Spleen (tissue), 7 donors: ENCODE results near the gene DCXR.

Experiments used
- POLR2A ChIP-seq, 3 donors: fragments of 450-650 bp; IDR thresholded peaks; one replicate each; pipeline ENCODE4 v1.5.1; 2017; ENCODE audit warnings: antibody characterized with exemption in 3 of 3, mild to moderate bottlenecking in 1 of 3
- POLR2AphosphoS5 ChIP-seq, 3 donors: sonication (generic); formaldehyde crosslinking; IDR thresholded peaks; one replicate each; pipeline ENCODE4 v1.5.1; 2017; ENCODE audit warnings: antibody characterized with exemption in 3 of 3
- TF ChIP-seq, protein P1 (sequence below), 11 experiments: fragments of 200-600 bp in 7 of 11; fragments of 450-650 bp in 4 of 11; sonication (generic) in 4 of 11; IDR thresholded peaks in 8 of 11; conservative IDR thresholded peaks in 3 of 11; 1 replicate in 7 of 11; 2 replicates in 4 of 11; pipeline versions ENCODE4 v1.4.0 to v1.8.0; 2016 to 2021; ENCODE audit warnings: antibody characterized with exemption in 11 of 11, inconsistent platforms in 4 of 11, mild to moderate bottlenecking in 1 of 11
- donor health status: DM: no; HTN: no; CAD: no; lungs with moderate emphysema.
- donor health status: DM: no; HTN: no; CAD: no.
- donor health status: DM: no; HTN: no; CAD: no.

- TF ChIP-seq POLR2A (IDR thresholded peaks at IDR 0.05) (no peak), POLR2AphosphoS5 (IDR thresholded peaks at IDR 0.05) (no peak)
- TF ChIP-seq, protein P1, sequence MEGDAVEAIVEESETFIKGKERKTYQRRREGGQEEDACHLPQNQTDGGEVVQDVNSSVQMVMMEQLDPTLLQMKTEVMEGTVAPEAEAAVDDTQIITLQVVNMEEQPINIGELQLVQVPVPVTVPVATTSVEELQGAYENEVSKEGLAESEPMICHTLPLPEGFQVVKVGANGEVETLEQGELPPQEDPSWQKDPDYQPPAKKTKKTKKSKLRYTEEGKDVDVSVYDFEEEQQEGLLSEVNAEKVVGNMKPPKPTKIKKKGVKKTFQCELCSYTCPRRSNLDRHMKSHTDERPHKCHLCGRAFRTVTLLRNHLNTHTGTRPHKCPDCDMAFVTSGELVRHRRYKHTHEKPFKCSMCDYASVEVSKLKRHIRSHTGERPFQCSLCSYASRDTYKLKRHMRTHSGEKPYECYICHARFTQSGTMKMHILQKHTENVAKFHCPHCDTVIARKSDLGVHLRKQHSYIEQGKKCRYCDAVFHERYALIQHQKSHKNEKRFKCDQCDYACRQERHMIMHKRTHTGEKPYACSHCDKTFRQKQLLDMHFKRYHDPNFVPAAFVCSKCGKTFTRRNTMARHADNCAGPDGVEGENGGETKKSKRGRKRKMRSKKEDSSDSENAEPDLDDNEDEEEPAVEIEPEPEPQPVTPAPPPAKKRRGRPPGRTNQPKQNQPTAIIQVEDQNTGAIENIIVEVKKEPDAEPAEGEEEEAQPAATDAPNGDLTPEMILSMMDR (IDR thresholded peaks at IDR 0.05 in 8 of 11, conservative IDR thresholded peaks at IDR 0.05 in 3 of 11) = no peak
Measured at GRCh38 chr17:81993729-81994592, 43.5 kb downstream of the DCXR start.
